IMR-90 (cell line): ENCODE measurements around the gene MAG. TPM values are rescaled to one million over a fixed set of nuclear protein-coding genes. Genes with fewer than 3 reads are reported as not detected.

ENCODE experiments used
- ATAC-seq: fragments of 200-7000 bp; cut with Tn5 transposase; 2 replicates; pipeline ENCODE4 v1.9.1; 2020; ENCODE audit warnings: low read depth, mild to moderate bottlenecking, moderate library complexity
- BruUV-seq: library from RNA; stranded (reverse); fragments of 400-500 nt; replicated peaks from 2 replicates; lab custom pipeline; 2021; lab: Mats Ljungman, UMichigan
- CTCF ChIA-PET: fragments of 300-600 bp; formaldehyde crosslinking; extraction: SDS; loops from one replicate; lab custom pipeline; 2021; ENCODE audit warnings: antibody characterized with exemption; lab: Yijun Ruan, JAX
- POLR2A ChIA-PET: fragments of 300-600 bp; sonication (Branson Sonifier 250); formaldehyde crosslinking; loops from one replicate; lab custom pipeline; 2022; ENCODE audit warnings: antibody characterized with exemption; ENCODE audit not compliant: unreplicated experiment; lab: Charles Lee
- DNase-seq: peaks from one replicate; pipeline ENCODE4 v3.0.0; 2013
- H2AFZ ChIP-seq: replicated peaks from 2 replicates; pipeline ENCODE3; 2013; ENCODE audit warnings: low read length, mild to moderate bottlenecking; ENCODE audit not compliant: poor library complexity
- H2AK5ac ChIP-seq: 2 replicates; pipeline ENCODE4 v1.6.1; 2013; ENCODE audit warnings: low read depth, low read length, inconsistent platforms
- H2AK9ac ChIP-seq: replicated peaks from 2 replicates; pipeline ENCODE3; 2013; ENCODE audit warnings: mild to moderate bottlenecking, low read depth, low read length, moderate library complexity; ENCODE audit not compliant: poor library complexity
- H2BK120ac ChIP-seq: 2 replicates; pipeline ENCODE4 v1.6.1; 2013; ENCODE audit warnings: low read depth, low read length, inconsistent platforms
- H2BK15ac ChIP-seq: 3 replicates; pipeline ENCODE4 v1.6.1; 2013; ENCODE audit warnings: low read depth, low read length, inconsistent platforms
- H2BK20ac ChIP-seq: 2 replicates; pipeline ENCODE4 v1.6.1; 2013; ENCODE audit warnings: low read depth, mild to moderate bottlenecking, inconsistent platforms, low read length, moderate library complexity
- H2BK5ac ChIP-seq: 2 replicates; pipeline ENCODE4 v1.6.1; 2013; ENCODE audit warnings: mild to moderate bottlenecking, low read depth, low read length, inconsistent platforms; ENCODE audit not compliant: poor library complexity, severe bottlenecking
- H3K14ac ChIP-seq: replicated peaks from 2 replicates; pipeline ENCODE4 v1.6.1; 2013; ENCODE audit warnings: low read depth, low read length, inconsistent platforms
- H3K18ac ChIP-seq: 2 replicates; pipeline ENCODE4 v1.6.1; 2013; ENCODE audit warnings: low read depth, low read length, control low read depth
- H3K23ac ChIP-seq: 2 replicates; pipeline ENCODE4 v1.6.1; 2013; ENCODE audit warnings: low read depth, low read length, inconsistent platforms
- H3K27ac ChIP-seq: 2 replicates; pipeline ENCODE4 v1.5.1; 2013; ENCODE audit warnings: mild to moderate bottlenecking, control low read depth, low read length; ENCODE audit not compliant: insufficient read depth
- H3K27me3 ChIP-seq: 2 replicates; pipeline ENCODE4 v1.6.1; 2013; ENCODE audit warnings: low read length; ENCODE audit not compliant: control insufficient read depth, insufficient read depth
- H3K36me3 ChIP-seq: 2 replicates; pipeline ENCODE4 v1.6.1; 2013; ENCODE audit warnings: low read length, mixed read lengths; ENCODE audit not compliant: control insufficient read depth, insufficient read depth
- H3K4ac ChIP-seq: 2 replicates; pipeline ENCODE4 v1.6.1; 2013; ENCODE audit warnings: low read depth, low read length, inconsistent platforms
- H3K4me1 ChIP-seq: 2 replicates; pipeline ENCODE4 v1.6.1; 2013; ENCODE audit warnings: low read length, mixed read lengths; ENCODE audit not compliant: control insufficient read depth, insufficient read depth
- H3K4me2 ChIP-seq: 2 replicates; pipeline ENCODE4 v1.6.1; 2013; ENCODE audit warnings: low read depth, mild to moderate bottlenecking, control low read depth, low read length, moderate library complexity
- H3K4me3 ChIP-seq: 2 replicates; pipeline ENCODE4 v1.5.1; 2013; ENCODE audit warnings: low read depth, mild to moderate bottlenecking, control low read depth, low read length, moderate library complexity; ENCODE audit not compliant: insufficient read depth
- H3K56ac ChIP-seq: 2 replicates; pipeline ENCODE4 v1.6.1; 2013; ENCODE audit warnings: low read length, inconsistent platforms; ENCODE audit not compliant: insufficient read depth; ENCODE audit errors: extremely low read depth
- H3K79me1 ChIP-seq, 2 experiments: 2 replicates each; pipeline ENCODE4 v1.6.1; 2013; ENCODE audit warnings: low read length in 2 of 2, inconsistent platforms in 1 of 2, low read depth in 1 of 2
- H3K9ac ChIP-seq: 2 replicates; pipeline ENCODE4 v1.6.1; 2013; ENCODE audit warnings: low read depth, low read length, control low read depth
- H3K9me1 ChIP-seq: 2 replicates; pipeline ENCODE4 v1.6.1; 2013; ENCODE audit warnings: low read length, inconsistent platforms; ENCODE audit not compliant: insufficient read depth
- H3K9me3 ChIP-seq: 2 replicates; pipeline ENCODE4 v1.6.1; 2013; ENCODE audit warnings: low read length; ENCODE audit not compliant: control insufficient read depth, insufficient read depth
- H4K20me1 ChIP-seq: 2 replicates; pipeline ENCODE4 v1.6.1; 2013; ENCODE audit warnings: low read length, inconsistent platforms; ENCODE audit not compliant: insufficient read depth
- H4K5ac ChIP-seq: 2 replicates; pipeline ENCODE4 v1.6.1; 2013; ENCODE audit warnings: mild to moderate bottlenecking, low read depth, low read length, control low read depth
- H4K8ac ChIP-seq, 2 experiments: 2 replicates each; pipeline ENCODE4 v1.6.1; 2013; ENCODE audit warnings: low read depth in 2 of 2, low read length in 2 of 2, control low read depth in 1 of 2, inconsistent platforms in 1 of 2
- H4K91ac ChIP-seq: 2 replicates; pipeline ENCODE4 v1.6.1; 2013; ENCODE audit warnings: low read depth, low read length, inconsistent platforms; ENCODE audit not compliant: insufficient read depth
- BHLHE40 ChIP-seq: fragments of 150-350 bp; IDR thresholded peaks from 2 replicates; pipeline ENCODE4 v1.6.1; 2016; ENCODE audit warnings: mild to moderate bottlenecking, low read depth, low read length
- CEBPB ChIP-seq: IDR thresholded peaks from 2 replicates; pipeline ENCODE4 v1.6.1; 2012; ENCODE audit warnings: low read depth, low read length, improper control_type of control experiment
- CHD1 ChIP-seq: IDR thresholded peaks from 2 replicates; pipeline ENCODE4 v1.6.1; 2012; ENCODE audit warnings: low read depth, low read length, improper control_type of control experiment
- CTCF ChIP-seq: conservative IDR thresholded peaks from 2 replicates; pipeline ENCODE4 v1.5.1; 2012; ENCODE audit warnings: mild to moderate bottlenecking, low read depth, low read length, improper control_type of control experiment
- ELK1 ChIP-seq: fragments of 150-350 bp; IDR thresholded peaks from 2 replicates; pipeline ENCODE4 v1.6.1; 2016; ENCODE audit warnings: low read depth, mild to moderate bottlenecking, low read length, moderate library complexity, borderline replicate concordance
- MAFK ChIP-seq: IDR thresholded peaks from 2 replicates; pipeline ENCODE4 v1.6.1; 2012; ENCODE audit warnings: low read depth, low read length, improper control_type of control experiment
- MAZ ChIP-seq: IDR thresholded peaks from 2 replicates; pipeline ENCODE4 v1.6.1; 2012; ENCODE audit warnings: low read depth, mild to moderate bottlenecking, low read length, improper control_type of control experiment, moderate library complexity, borderline replicate concordance
- MXI1 ChIP-seq: IDR thresholded peaks from 2 replicates; pipeline ENCODE4 v1.6.1; 2012; ENCODE audit warnings: low read depth, mild to moderate bottlenecking, low read length, moderate library complexity, borderline replicate concordance
- NFE2L2 ChIP-seq: fragments of 150-350 bp; IDR thresholded peaks from 2 replicates; pipeline ENCODE4 v1.6.1; 2016; ENCODE audit warnings: low read depth, mild to moderate bottlenecking, low read length
- POLR2A ChIP-seq: IDR thresholded peaks from 2 replicates; pipeline ENCODE4 v1.6.1; 2012; ENCODE audit warnings: mild to moderate bottlenecking, low read depth, low read length
- RAD21 ChIP-seq: IDR thresholded peaks from 2 replicates; pipeline ENCODE4 v1.6.1; 2012; ENCODE audit warnings: low read length, improper control_type of control experiment
- RCOR1 ChIP-seq: IDR thresholded peaks from 2 replicates; pipeline ENCODE4 v1.6.1; 2012; ENCODE audit warnings: mild to moderate bottlenecking, low read length, improper control_type of control experiment; ENCODE audit not compliant: insufficient replicate concordance
- RFX5 ChIP-seq: IDR thresholded peaks from 2 replicates; pipeline ENCODE4 v1.8.0; 2012; ENCODE audit warnings: low read depth, mild to moderate bottlenecking, low read length, moderate library complexity
- SMC3 ChIP-seq: fragments of 150-350 bp; IDR thresholded peaks from 2 replicates; pipeline ENCODE4 v1.6.1; 2016; ENCODE audit warnings: low read depth, mild to moderate bottlenecking, antibody characterized with exemption, low read length, moderate library complexity
- USF2 ChIP-seq: fragments of 150-350 bp; IDR thresholded peaks from 2 replicates; pipeline ENCODE4 v1.6.1; 2017; ENCODE audit warnings: mild to moderate bottlenecking, antibody characterized with exemption, low read length, low read depth
- WGBS, 2 experiments: methylation state at CpG; one replicate each; pipeline versions ENCODE4 v1.1.5 to v1.1.7; 2013; ENCODE audit warnings: missing lambda C conversion rate in 2 of 2; ENCODE audit not compliant: insufficient read length in 1 of 2; ENCODE audit errors: extremely low coverage in 2 of 2; 5-methylcytosine and 5-hydroxymethylcytosine counted together
- dilution Hi-C: fragments of 300-500 bp; cut with HindIII; formaldehyde crosslinking; loops from one replicate; pipeline ENCODE4 v1.14.3; 2018; ENCODE audit warnings: low sequenced_read_pairs; ENCODE audit not compliant: unreplicated experiment
- in situ Hi-C: fragments of 300-500 bp; cut with MboI; formaldehyde crosslinking; loops from 3 replicates; pipeline ENCODE4 v1.14.3; 2019; ENCODE audit warnings: low sequenced_read_pairs, inconsistent platforms, mixed read lengths
- intact Hi-C: fragments of 100-400 bp; cut with micrococcal nuclease; formaldehyde crosslinking; loops from 2 replicates; pipeline ENCODE4 v1.10.0; 2022
- polyA plus RNA-seq, 3 experiments: library from polyadenylated mRNA; depleted of rRNA; stranded (reverse); fragments of >200 nt; gene quantifications; 2 replicates each; pipeline ENCODE4 v1.2.3, GENCODE V29; 2012; ENCODE audit warnings: low replicate concordance in 1 of 3
- total RNA-seq: library from RNA; depleted of rRNA; stranded (reverse); fragments of >200 nt; gene quantifications from 2 replicates; pipeline ENCODE4 v1.2.3, GENCODE V29; 2012

MAG gene
- total and polyA plus RNA-seq, 2 of the 4 experiments (the other 2 are of a cell fraction), result not detected

GRCh38 chr19:35293363-35293739, 1.4 kb downstream of the MAG start:
- dilution Hi-C loops, result no loop called here
- intact Hi-C loops, result no loop called here
- Histone ChIP-seq H3K9me1 (peaks cover 11% of the 10 kb centered on the region), H3K9ac (no peak overlapping the region), H3K4me3 (no peak overlapping the region), H3K4ac (no peak overlapping the region), H3K14ac (no peak overlapping the region), H3K4me2 (no peak overlapping the region), H3K27ac (no peak overlapping the region), H4K5ac (no peak overlapping the region), H4K20me1 (no peaks in the 10 kb centered on the region), H3K36me3 (no peaks in the 10 kb centered on the region), H3K4me1 (no peaks in the 10 kb centered on the region), H2BK15ac (no peak overlapping the region), H3K18ac (no peak overlapping the region), H3K9me3 (no peaks in the 10 kb centered on the region), H3K56ac (no peak overlapping the region), H4K8ac (no peak overlapping the region), H2BK20ac (no peak overlapping the region), H4K91ac (no peak overlapping the region), H2AK5ac (no peak overlapping the region), H2BK120ac (no peak overlapping the region), H3K79me1 (no peaks in the 10 kb centered on the region), H2AFZ (no peak overlapping the region), H2AK9ac (no peak overlapping the region), H3K23ac (no peak overlapping the region), H3K27me3 (peaks cover 22% of the 10 kb centered on the region), H2BK5ac (no peak overlapping the region)
- in situ Hi-C loops, result no loop called here
- ATAC-seq, result no peak
- no peak for TF ChIP-seq RFX5
- no peak for TF ChIP-seq RCOR1
- no peak for TF ChIP-seq MAFK
- no peak for TF ChIP-seq POLR2A
- no peak for TF ChIP-seq ELK1
- no peak for TF ChIP-seq RAD21
- no peak for TF ChIP-seq SMC3
- no peak for TF ChIP-seq MXI1
- TF ChIP-seq BHLHE40, result no peak
- TF ChIP-seq CEBPB, result no peak
- no peak for TF ChIP-seq NFE2L2
- TF ChIP-seq CHD1, result no peak
- no peak for TF ChIP-seq USF2
- TF ChIP-seq MAZ, result no peak
- no peak for TF ChIP-seq CTCF
- DNase-seq, result no peak
- ChIA-PET CTCF (no interaction called here), POLR2A (no interaction called here)
- no CpG with 5 or more reads among the region's 7 CpGs for WGBS, 2 experiments
- no TSS peak for BruUV-seq
